GM19438 (cell line): ENCODE data around the gene SIGMAR1.

Experiments
- ATAC-seq: cut with Tn5 transposase; IDR thresholded peaks from one replicate; pipeline ENCODE4 v1.9.1; 2021; ENCODE audit warnings: low read depth; ENCODE audit not compliant: unreplicated experiment

SIGMAR1 gene

DNA sequence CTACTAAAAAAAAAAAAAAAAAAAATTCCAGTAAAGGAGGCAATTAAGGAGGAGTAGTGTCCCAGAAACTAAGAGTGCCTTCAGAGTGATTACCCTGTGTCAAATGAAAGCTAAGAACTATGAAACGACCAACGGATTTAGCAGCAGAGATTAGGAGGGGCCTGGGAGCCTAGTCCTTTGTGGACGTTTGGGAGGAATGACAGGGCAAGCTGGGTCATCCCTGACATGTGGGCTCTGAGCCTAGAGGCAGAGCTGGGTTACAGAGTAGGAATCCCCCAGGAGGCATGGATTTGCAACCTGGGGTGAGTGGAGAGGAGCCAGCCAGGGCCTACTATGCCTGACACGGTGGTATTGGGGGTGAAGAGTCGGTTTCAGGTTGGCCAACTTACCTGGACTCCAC, 4.4 kb downstream of the SIGMAR1 start:
- no peak for ATAC-seq

- ATAC-seq = no peak
These were observed 7.0 kb downstream of the SIGMAR1 start for GRCh38 chr9:34630402-34631154.

- no peak for ATAC-seq
These were observed 8.1 kb downstream of the SIGMAR1 start for GRCh38 chr9:34629491-34629808.

GRCh38 chr9:34628656-34629490, 8.7 kb downstream of the SIGMAR1 start, which contains the start of gene ARID3C:
TSS of gene ARID3C (minus strand) at chr9:34629066. CDS start at chr9:34628014, 1,052 bp downstream.
- ATAC-seq = no peak

DNA sequence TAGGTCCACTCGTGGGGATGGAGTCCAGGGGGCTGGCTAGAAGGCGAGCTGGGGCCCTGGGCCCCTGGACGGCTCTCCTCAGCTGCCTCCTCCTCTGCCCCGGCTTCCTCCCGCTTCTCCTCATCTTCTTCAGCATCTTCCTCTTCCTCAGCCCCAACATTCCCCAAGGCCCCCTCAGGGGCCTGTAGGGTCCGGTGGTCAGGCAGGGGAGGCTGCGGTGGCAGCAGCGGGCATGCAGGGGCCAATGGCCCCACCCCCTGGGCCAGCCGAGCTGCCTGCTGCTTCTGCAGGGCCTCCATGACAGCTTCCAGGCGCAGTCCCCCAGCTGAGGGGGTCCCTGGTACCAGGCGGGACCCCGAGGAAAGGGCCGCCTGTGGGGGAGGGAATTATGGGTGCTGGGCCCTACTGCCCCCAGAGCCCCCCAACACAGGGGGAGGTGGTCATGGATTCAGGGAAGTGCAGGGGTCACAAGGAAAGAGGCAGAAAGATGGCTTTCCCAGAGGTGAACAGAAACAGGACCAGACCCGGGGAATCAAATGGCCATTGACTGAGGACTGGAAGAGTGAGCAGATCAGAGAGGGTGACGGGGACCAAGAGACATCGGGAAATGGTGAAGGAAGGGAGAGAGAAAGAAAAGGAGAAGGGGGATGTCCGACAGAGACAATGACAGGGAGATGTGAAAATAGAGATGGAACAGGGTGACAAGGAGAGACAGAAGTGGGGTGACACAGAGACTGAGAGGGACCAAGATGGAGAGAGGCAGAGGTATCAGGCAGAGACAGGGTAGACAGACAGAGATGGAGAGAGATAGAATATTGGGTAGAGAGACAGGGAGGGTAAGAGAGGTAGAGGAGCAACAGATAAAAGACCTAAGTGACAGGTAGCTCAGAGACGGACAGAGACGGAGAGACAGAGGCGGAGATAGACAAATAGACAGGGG, 9.6 kb downstream of the SIGMAR1 start:
- ATAC-seq = no peak

GRCh38 chr9:34625186-34625486, 12.5 kb downstream of the SIGMAR1 start:
- no peak for ATAC-seq

DNA sequence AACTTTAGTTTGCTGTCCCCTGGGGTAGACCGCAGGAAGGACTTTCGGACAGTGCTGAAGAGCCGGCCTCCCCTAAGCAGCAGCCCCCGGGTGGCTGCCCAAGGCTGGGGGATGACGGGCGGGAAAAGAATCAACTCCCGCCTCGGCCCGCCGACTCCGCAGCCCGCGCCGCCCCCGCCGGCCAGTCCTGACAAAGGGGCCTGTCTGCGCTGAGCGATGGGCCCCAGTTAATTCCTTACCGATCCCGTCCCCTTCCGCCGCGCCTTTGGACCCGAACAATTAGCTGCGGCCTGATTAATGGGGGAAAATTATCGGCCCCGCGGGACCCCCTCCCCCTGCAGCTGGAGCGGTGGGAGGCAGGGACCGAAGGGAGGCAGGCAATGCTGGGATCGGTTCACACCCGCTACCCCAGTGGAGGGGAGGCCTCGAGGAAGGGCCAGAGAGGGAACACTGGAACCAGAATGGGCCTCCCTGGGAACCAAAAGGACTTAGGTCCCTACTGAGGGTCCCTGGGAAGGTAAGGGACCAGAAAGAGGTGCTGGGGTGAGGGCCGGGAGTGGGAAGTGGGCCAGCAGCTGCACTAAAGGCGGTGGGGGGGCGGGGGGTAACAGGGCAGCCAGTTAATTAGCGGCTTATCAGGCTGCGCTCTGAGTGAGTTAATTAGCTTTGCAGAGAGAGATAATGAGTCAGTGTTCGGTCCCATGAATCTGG, 13.0 kb downstream of the SIGMAR1 start:
- no peak for ATAC-seq

DNA sequence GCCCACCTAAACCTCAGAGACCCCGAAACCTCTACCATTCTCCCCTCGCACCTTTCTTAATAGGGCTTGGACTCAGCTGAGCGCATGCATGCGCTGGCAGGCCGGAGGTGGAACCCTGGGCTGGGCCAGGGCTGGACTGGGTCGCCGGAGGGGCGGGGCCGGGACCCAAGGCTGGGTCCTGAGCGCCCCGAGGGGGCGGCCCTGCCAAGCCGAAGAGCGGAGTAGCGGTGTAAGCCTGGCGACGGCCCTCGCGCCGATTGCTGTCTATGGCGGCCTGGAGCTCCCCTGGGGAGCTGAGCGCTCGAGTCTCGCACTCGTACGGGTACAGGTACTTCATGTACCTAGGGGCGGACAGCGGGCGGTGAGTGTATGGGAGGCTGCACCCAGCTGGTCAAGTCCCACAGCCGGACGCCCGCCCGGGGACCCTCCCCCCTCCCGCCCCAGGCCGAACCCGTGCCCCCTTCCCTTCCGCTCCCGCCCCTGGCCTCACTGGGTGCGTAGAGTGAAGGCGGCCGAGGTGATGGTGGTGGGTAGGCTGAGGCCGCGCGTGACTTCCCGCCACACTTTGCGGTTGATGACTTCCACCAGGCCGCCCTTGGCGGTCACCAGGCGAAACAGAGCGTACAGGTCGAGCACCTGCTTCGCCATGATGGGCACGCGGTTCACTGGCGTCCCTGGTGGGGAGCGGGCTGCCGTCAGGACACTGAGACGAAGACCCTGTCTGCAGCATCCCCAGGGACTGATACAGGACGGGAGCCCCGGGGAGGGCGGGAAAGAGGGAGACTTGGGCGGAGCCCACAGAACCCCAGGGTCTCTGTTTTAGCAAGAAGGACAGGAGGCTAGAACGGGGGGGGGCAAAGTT, 14.0 kb downstream of the SIGMAR1 start:
- no peak for ATAC-seq

GRCh38 chr9:34620061-34620994, 17.3 kb downstream of the SIGMAR1 start, which contains the start of gene DCTN3:
TSS of gene DCTN3 (minus strand) at chr9:34620495. CDS start at chr9:34620464, 31 bp downstream.
- peak; percentile 98 for ATAC-seq

DNA sequence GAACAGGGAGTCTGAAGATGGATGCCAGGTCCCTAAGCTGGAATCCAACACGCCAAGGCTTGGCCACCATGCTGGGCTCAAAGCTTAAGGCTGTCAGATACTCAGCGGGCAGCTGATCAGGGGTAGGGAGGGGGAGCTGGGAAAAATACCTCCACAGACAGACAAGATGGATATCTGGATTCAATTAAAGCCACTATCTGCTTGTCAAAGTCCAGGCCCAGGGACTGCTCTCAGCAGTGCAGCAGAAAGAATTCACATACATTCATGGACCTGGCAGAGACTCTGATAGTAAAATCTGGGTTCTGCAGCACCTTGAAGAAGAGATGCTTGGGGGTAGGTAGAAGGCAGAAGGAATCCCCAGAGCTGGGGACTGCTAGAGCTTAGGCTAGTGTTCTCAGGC, 22.5 kb downstream of the SIGMAR1 start:
- no peak for ATAC-seq

DNA sequence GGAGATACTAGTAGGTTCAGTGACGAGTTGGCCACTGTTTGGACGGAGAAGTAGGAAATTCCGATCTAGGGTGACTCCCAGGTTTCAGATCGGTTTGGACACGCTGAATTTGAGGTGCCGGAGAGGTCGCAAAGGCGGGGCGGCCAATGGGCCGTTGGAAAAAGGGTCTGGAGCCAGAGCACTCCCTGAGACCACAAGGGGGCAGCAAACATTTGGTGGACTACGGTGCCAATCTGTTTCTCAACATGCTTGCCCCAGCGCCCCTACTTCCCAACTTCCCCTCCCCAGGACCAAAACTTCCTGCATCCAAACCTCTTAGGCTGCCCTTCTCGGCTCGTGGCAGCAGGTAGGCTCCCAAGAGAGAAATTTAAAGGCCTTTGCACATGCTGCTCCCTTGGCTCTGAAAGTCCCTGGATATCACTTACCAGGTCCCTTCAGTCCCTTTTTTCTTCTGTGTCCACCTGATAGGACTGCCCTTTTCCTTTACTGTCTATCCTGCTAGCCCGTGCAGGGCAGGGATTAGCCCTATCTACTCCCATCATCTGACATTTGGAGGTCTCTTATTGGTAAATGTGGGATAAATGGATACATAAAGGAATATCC, 24.7 kb downstream of the SIGMAR1 start:
- ATAC-seq = peak; percentile 56

GRCh38 chr9:34611811-34612787, 25.5 kb downstream of the SIGMAR1 start, which contains the start of gene RPP25L:
TSS of gene RPP25L (minus strand) at chr9:34612097. CDS start at chr9:34611296, 801 bp downstream.
- peak; percentile 77 for ATAC-seq

- ATAC-seq = peak; percentile 12
These were observed 26.3 kb downstream of the SIGMAR1 start for GRCh38 chr9:34611251-34611810.

- no peak for ATAC-seq
These were observed 27.0 kb downstream of the SIGMAR1 start for GRCh38 chr9:34610434-34611206.

DNA sequence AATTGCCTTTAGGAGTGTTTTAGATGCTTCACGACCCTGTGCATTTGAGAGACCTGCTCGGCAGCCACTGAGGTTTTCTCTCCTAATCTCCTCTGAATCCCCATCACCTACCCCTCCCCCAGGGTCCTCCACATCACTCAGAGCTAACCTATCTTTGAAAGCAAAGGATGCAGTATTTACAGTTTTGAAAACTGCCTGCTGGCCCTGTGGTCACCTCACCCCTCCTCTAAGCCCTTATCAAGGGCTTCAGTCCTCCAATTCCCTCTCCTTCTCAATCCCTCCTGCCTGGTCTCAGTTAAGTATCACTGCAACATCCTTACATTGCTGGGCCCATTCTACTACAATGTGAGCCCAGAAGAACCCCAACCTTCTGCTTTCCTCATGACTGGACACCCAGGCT, 30.3 kb downstream of the SIGMAR1 start:
- ATAC-seq = no peak

GRCh38 chr9:34606905-34607304, 30.7 kb downstream of the SIGMAR1 start:
- ATAC-seq = no peak
